H1 (cell line): Measurements from ENCODE around the gene MAN2A1. TPM values are rescaled to one million over a fixed set of nuclear protein-coding genes. Genes with fewer than 3 reads are reported as not detected.
A peak's percentile ranks its signal among the peaks of the same experiment; 100 is the strongest.

Experiments used
- CTCF ChIA-PET: fragments of 300-600 bp; sonication (Branson Sonifier 250); formaldehyde crosslinking; loops from one replicate; lab custom pipeline; 2021; ENCODE audit not compliant: partially characterized antibody; lab: Charles Lee
- POLR2A ChIA-PET: fragments of 300-600 bp; sonication (Branson Sonifier 250); formaldehyde crosslinking; loops from one replicate; lab custom pipeline; 2021; ENCODE audit warnings: inconsistent platforms; ENCODE audit not compliant: partially characterized antibody; lab: Charles Lee
- DNase-seq, 2 experiments: peaks; one replicate each; pipeline versions ENCODE4 v3.0.0 to v3.0.0-alpha.2; 2010 to 2022; ENCODE audit warnings: low spot score in 2 of 2, low read depth in 1 of 2, mixed read lengths in 1 of 2
- FAIRE-seq: peaks from 2 replicates; lab custom pipeline; 2011; peaks lifted over from hg19 to GRCh38; lab: Jason Lieb, UNC
- H2AFZ ChIP-seq: 2 replicates; pipeline ENCODE4 v1.8.1; 2012; ENCODE audit warnings: low read length, inconsistent platforms
- H2AK5ac ChIP-seq: 2 replicates; pipeline ENCODE4 v1.6.1; 2013; ENCODE audit warnings: low read depth, low read length
- H2BK120ac ChIP-seq: replicated peaks from 2 replicates; pipeline ENCODE3; 2013; ENCODE audit warnings: low read depth, low read length, inconsistent platforms
- H2BK12ac ChIP-seq: 2 replicates; pipeline ENCODE4 v1.6.1; 2013; ENCODE audit warnings: low read depth, low read length
- H2BK15ac ChIP-seq: 2 replicates; pipeline ENCODE4 v1.6.1; 2013; ENCODE audit warnings: low read length
- H2BK20ac ChIP-seq: 2 replicates; pipeline ENCODE4 v1.6.1; 2013; ENCODE audit warnings: low read length
- H2BK5ac ChIP-seq: 2 replicates; pipeline ENCODE4 v1.6.1; 2013; ENCODE audit warnings: low read depth, low read length
- H3K14ac ChIP-seq: 2 replicates; pipeline ENCODE4 v1.6.1; 2013; ENCODE audit warnings: inconsistent platforms; ENCODE audit not compliant: insufficient read length
- H3K18ac ChIP-seq: 2 replicates; pipeline ENCODE4 v1.6.1; 2013; ENCODE audit warnings: low read length; ENCODE audit errors: extremely low read depth
- H3K23ac ChIP-seq: 2 replicates; pipeline ENCODE4 v1.6.1; 2013; ENCODE audit warnings: inconsistent platforms; ENCODE audit not compliant: insufficient read length
- H3K23me2 ChIP-seq: 2 replicates; pipeline ENCODE4 v1.6.1; 2013; ENCODE audit warnings: low read depth, low read length
- H3K27ac ChIP-seq: 2 replicates; pipeline ENCODE4 v1.6.1; 2011; ENCODE audit warnings: low read depth, low read length, inconsistent platforms
- H3K27me3 ChIP-seq, 4 experiments: replicated peaks in 1 of 4; 1 replicate in 1 of 4; 2 replicates in 3 of 4; pipeline versions ENCODE4 v1.6.1 to v1.8.1; 2011 to 2013; ENCODE audit warnings: low read length in 3 of 4, mild to moderate bottlenecking in 3 of 4, inconsistent platforms in 2 of 4, mixed read lengths in 2 of 4, moderate library complexity in 1 of 4; ENCODE audit not compliant: control insufficient read depth in 3 of 4, insufficient read depth in 3 of 4; ENCODE audit errors: extremely low read depth in 1 of 4
- H3K36me3 ChIP-seq, 4 experiments: 2 replicates each; pipeline versions ENCODE4 v1.6.1 to v1.8.1; 2011 to 2013; ENCODE audit warnings: mild to moderate bottlenecking in 4 of 4, low read length in 3 of 4, moderate library complexity in 2 of 4, control low read depth in 1 of 4, inconsistent platforms in 1 of 4; ENCODE audit not compliant: insufficient read depth in 4 of 4, control insufficient read depth in 2 of 4
- H3K4ac ChIP-seq: replicated peaks from 2 replicates; pipeline ENCODE3; 2013; ENCODE audit warnings: low read length, low read depth, mixed read lengths, inconsistent platforms; ENCODE audit not compliant: insufficient read length
- H3K4me1 ChIP-seq, 4 experiments: replicated peaks in 1 of 4; 1 replicate in 1 of 4; 2 replicates in 3 of 4; pipeline versions ENCODE4 v1.6.1 to v1.8.1; 2011 to 2013; ENCODE audit warnings: low read length in 3 of 4, inconsistent platforms in 2 of 4, mixed read lengths in 1 of 4; ENCODE audit not compliant: insufficient read depth in 4 of 4, control insufficient read depth in 3 of 4
- H3K4me2 ChIP-seq, 2 experiments: 2 replicates each; pipeline versions ENCODE4 v1.6.1 to v1.8.1; 2011 to 2013; ENCODE audit warnings: low read depth in 2 of 2, low read length in 2 of 2, control low read depth in 1 of 2, inconsistent platforms in 1 of 2, mild to moderate bottlenecking in 1 of 2; ENCODE audit not compliant: insufficient read depth in 1 of 2
- H3K4me3 ChIP-seq, 4 experiments: fragments of 200-600, 300-600 bp in 1 of 4; sonication (generic), shearing (Covaris generic), sonication (Bioruptor Twin) in 1 of 4; 2 replicates each; pipeline versions ENCODE4 v1.5.1 to v1.8.1; 2011 to 2016; ENCODE audit warnings: low read length in 4 of 4, low read depth in 3 of 4, control low read depth in 2 of 4, inconsistent platforms in 2 of 4, mild to moderate bottlenecking in 2 of 4, mixed read lengths in 1 of 4, moderate library complexity in 1 of 4; ENCODE audit not compliant: insufficient read depth in 2 of 4; ENCODE audit errors: extremely low read depth in 1 of 4
- H3K56ac ChIP-seq: replicated peaks from 2 replicates; pipeline ENCODE3; 2013; ENCODE audit warnings: low read depth, mild to moderate bottlenecking, mixed read lengths, low read length, inconsistent platforms; ENCODE audit not compliant: insufficient read length
- H3K79me1 ChIP-seq: 2 replicates; pipeline ENCODE4 v1.6.1; 2013; ENCODE audit warnings: low read depth, low read length, control low read depth
- H3K79me2 ChIP-seq, 2 experiments: 2 replicates each; pipeline versions ENCODE4 v1.6.1 to v1.8.1; 2012 to 2013; ENCODE audit warnings: low read length in 2 of 2, mild to moderate bottlenecking in 2 of 2, inconsistent platforms in 1 of 2; ENCODE audit not compliant: insufficient read depth in 2 of 2, control insufficient read depth in 1 of 2
- H3K9ac ChIP-seq, 4 experiments: replicated peaks in 1 of 4; 1 replicate in 1 of 4; 2 replicates in 3 of 4; pipeline versions ENCODE4 v1.6.1 to v1.8.1; 2011 to 2013; ENCODE audit warnings: low read depth in 3 of 4, low read length in 3 of 4, control low read depth in 2 of 4, mild to moderate bottlenecking in 2 of 4, moderate library complexity in 2 of 4, inconsistent platforms in 1 of 4; ENCODE audit errors: extremely low read depth in 1 of 4
- H3K9me3 ChIP-seq, 2 experiments: 2 replicates each; pipeline versions ENCODE4 v1.6.1 to v1.8.1; 2012 to 2013; ENCODE audit warnings: mild to moderate bottlenecking in 2 of 2, moderate library complexity in 2 of 2, control low read depth in 1 of 2, inconsistent platforms in 1 of 2, low read depth in 1 of 2, low read length in 1 of 2, mixed read lengths in 1 of 2; ENCODE audit not compliant: insufficient read depth in 2 of 2
- H4K20me1 ChIP-seq, 2 experiments: replicated peaks in 1 of 2; 2 replicates each; pipeline versions ENCODE3 to v1.8.1; 2011 to 2013; ENCODE audit warnings: inconsistent platforms in 2 of 2, low read length in 2 of 2, mild to moderate bottlenecking in 1 of 2; ENCODE audit not compliant: insufficient read depth in 2 of 2, control insufficient read depth in 1 of 2
- H4K5ac ChIP-seq: 2 replicates; pipeline ENCODE4 v1.6.1; 2013; ENCODE audit warnings: low read length, low read depth, mixed read lengths, inconsistent platforms; ENCODE audit not compliant: insufficient read length
- H4K8ac ChIP-seq: 2 replicates; pipeline ENCODE4 v1.8.0; 2013; ENCODE audit warnings: mild to moderate bottlenecking, moderate library complexity, low read length, inconsistent platforms; ENCODE audit not compliant: insufficient read depth; ENCODE audit errors: extremely low read depth
- H4K91ac ChIP-seq: replicated peaks from 2 replicates; pipeline ENCODE3; 2013; ENCODE audit warnings: low read length, mixed read lengths, inconsistent platforms; ENCODE audit not compliant: insufficient read length
- NANOG ChIP-seq: IDR thresholded peaks from 2 replicates; pipeline ENCODE4 v1.6.1; 2011; ENCODE audit warnings: low read length, low read depth, mild to moderate bottlenecking, inconsistent platforms; ENCODE audit not compliant: insufficient read depth, poor library complexity, severe bottlenecking
- WGBS, 2 experiments: shearing (Covaris generic) in 1 of 2; methylation state at CpG; one replicate each; pipeline versions ENCODE4 v1.1.6 to v1.1.7; 2013 to 2015; ENCODE audit warnings: low lambda C conversion rate in 2 of 2, mixed read lengths in 2 of 2, inconsistent platforms in 1 of 2, low coverage in 1 of 2, missing lambda C conversion rate in 1 of 2; ENCODE audit not compliant: insufficient replicate concordance in 2 of 2, insufficient coverage in 1 of 2, insufficient read length in 1 of 2; ENCODE audit errors: extremely low coverage in 1 of 2, missing lambda C conversion rate in 1 of 2; 5-methylcytosine and 5-hydroxymethylcytosine counted together
- polyA plus RNA-seq, 7 experiments: library from polyadenylated mRNA; depleted of rRNA in 3 of 7; stranded (reverse) in 5 of 7; unstranded in 2 of 7; fragments of >200 nt in 5 of 7; fragments of 200-250 nt in 2 of 7; gene quantifications; 1 replicate in 5 of 7; 2 replicates in 1 of 7; 4 replicates in 1 of 7; pipeline versions ENCODE4 v1.2.1 to v1.2.3, GENCODE V29; 2011 to 2013; ENCODE audit warnings: missing spikeins in 2 of 7, mixed read lengths in 2 of 7
- total RNA-seq: library from RNA; stranded (reverse); fragmentation: NEBNext Ultra II Directional; extraction: Animal tissue kit (Norgen Biotek cat#: 25700); gene quantifications from 2 replicates; pipeline ENCODE4 v1.2.1, GENCODE V29; 2021

The MAN2A1 gene
- total and polyA plus RNA-seq, 2 of the 8 experiments (the other 6 are each of a cell fraction or from before 2014, with no cell fraction given): 29.1 to 102 TPM

- no peak overlapping the region for H4K5ac ChIP-seq
- peak overlapping the region in 1 of 4 experiments; percentile 39; a peak in 2 of 8 replicates for H3K4me3 ChIP-seq
- H4K8ac ChIP-seq: no peak overlapping the region
- peak overlapping the region; percentile 65 to 89; a peak in 2 of 4 replicates for H3K4me2 ChIP-seq
- no peak overlapping the region for H3K14ac ChIP-seq
- H3K79me1 ChIP-seq: no peaks in the 10 kb centered on the region; the same call in 1 of the 2 replicates
- POLR2A ChIA-PET: interaction anchor here (0.9 to 1.8 kb wide), 3 partner anchors 16 to 53 kb away, joined by 3 to 7 read pairs (median 3); partner anchors contain the start of gene MAN2A1
- H3K23ac ChIP-seq: no peak overlapping the region
- no peaks in the 10 kb centered on the region for H3K27me3 ChIP-seq
- H2BK20ac ChIP-seq: no peak overlapping the region
- H3K9me3 ChIP-seq: no peaks in the 10 kb centered on the region
- CTCF ChIA-PET: interaction anchor here (1.0 kb wide), 1 partner anchor 66 kb away, joined by 3 read pairs; no protein-coding TSS in a partner anchor
- no peak overlapping the region for H2BK120ac ChIP-seq
- H2AFZ ChIP-seq: no peak overlapping the region
- FAIRE-seq (no peak), DNase-seq (no peak)
- H2BK15ac ChIP-seq: no peak overlapping the region
- no peak overlapping the region for H3K18ac ChIP-seq
- H2BK5ac ChIP-seq: no peak overlapping the region
- no peak overlapping the region for H3K4ac ChIP-seq
- H3K9ac ChIP-seq: no peak overlapping the region
- no peaks in the 10 kb centered on the region for H4K20me1 ChIP-seq
- H3K27ac ChIP-seq: no peak overlapping the region
- peaks cover 0 to 73% of the 10 kb centered on the region in 2 experiments; a peak in 3 of 4 replicates for H3K79me2 ChIP-seq
- no peak overlapping the region for H4K91ac ChIP-seq
- 0% methylated on average over 1 of the region's 1 CpG; no CpG with 5 or more reads in 1 of the 2 experiments for WGBS, 2 experiments
- H3K56ac ChIP-seq: no peak overlapping the region
- H3K23me2 ChIP-seq: no peaks in the 10 kb centered on the region; the same call in 1 of the 2 replicates
- H3K36me3 ChIP-seq: no peaks in the 10 kb centered on the region
- H2BK12ac ChIP-seq: no peak overlapping the region
- peaks cover 20 to 38% (median 29%) of the 10 kb centered on the region in 4 experiments for H3K4me1 ChIP-seq
- no peak overlapping the region for H2AK5ac ChIP-seq
- peak; percentile 58 for TF ChIP-seq NANOG
Observed at GRCh38 chr5:109741390-109741789, 51.7 kb downstream of the MAN2A1 start.
